Esophagus muscularis mucosa (tissue), 4 donors: ENCODE results near the gene KATNAL2. TPM values are rescaled to one million over a fixed set of nuclear protein-coding genes. Genes with fewer than 3 reads are reported as not detected.

Source experiments
- DNase-seq: peaks from one replicate; pipeline ENCODE4 v3.0.0-alpha.2; 2017; ENCODE audit errors: extremely low spot score
- H3K27ac ChIP-seq, 4 donors: fragments of 200-600 bp; sonication (generic); replicated peaks in 1 of 4; 1 replicate in 3 of 4; 2 replicates in 1 of 4; pipeline ENCODE4 v1.5.1; 2016 to 2019; ENCODE audit warnings: mild to moderate bottlenecking in 1 of 4
- H3K27me3 ChIP-seq, 4 donors: fragments of 200-600 bp; sonication (generic); one replicate each; pipeline versions ENCODE4 v1.5.1 to v1.6.0; 2016 to 2019
- H3K36me3 ChIP-seq, 4 donors: fragments of 200-600 bp; sonication (generic); one replicate each; pipeline ENCODE4 v1.5.1; 2016 to 2019
- H3K4me1 ChIP-seq, 4 donors: fragments of 200-600 bp; sonication (generic); one replicate each; pipeline ENCODE4 v1.5.1; 2016 to 2019
- H3K4me3 ChIP-seq, 4 donors: fragments of 200-600 bp; sonication (generic); 1 replicate in 2 of 4; 2 replicates in 2 of 4; pipeline ENCODE4 v1.5.1; 2016 to 2019; ENCODE audit warnings: mild to moderate bottlenecking in 4 of 4, moderate library complexity in 1 of 4
- H3K9me3 ChIP-seq, 4 donors: fragments of 200-600 bp; sonication (generic); 1 replicate in 3 of 4; 2 replicates in 1 of 4; pipeline ENCODE4 v1.5.1; 2016 to 2019
- CTCF ChIP-seq, 3 experiments: fragments of 200-600 bp in 2 of 3; fragments of 450-650 bp in 1 of 3; sonication (generic) in 2 of 3; IDR thresholded peaks; one replicate each; pipeline ENCODE4 v1.5.1; 2017 to 2019; ENCODE audit warnings: antibody characterized with exemption in 3 of 3, mild to moderate bottlenecking in 2 of 3, moderate library complexity in 1 of 3
- EP300 ChIP-seq: sonication (generic); formaldehyde crosslinking; IDR thresholded peaks from one replicate; pipeline ENCODE4 v1.6.1; 2017; ENCODE audit warnings: antibody characterized with exemption
- POLR2A ChIP-seq: fragments of 450-650 bp; IDR thresholded peaks from one replicate; pipeline ENCODE4 v1.6.1; 2017; ENCODE audit warnings: antibody characterized with exemption, moderate library complexity, mild to moderate bottlenecking, low read depth
- POLR2AphosphoS5 ChIP-seq, 2 donors: sonication (generic); formaldehyde crosslinking; IDR thresholded peaks; one replicate each; pipeline ENCODE4 v1.6.1; 2017; ENCODE audit warnings: antibody characterized with exemption in 2 of 2
- WGBS: methylation state at CpG from one replicate; pipeline ENCODE4 v1.1.5; 2018; 5-methylcytosine and 5-hydroxymethylcytosine counted together
- intact Hi-C: fragments of 100-400 bp; cut with DNase I; formaldehyde crosslinking; loops from one replicate; pipeline ENCODE4 v1.15.1; 2023
- small RNA-seq, 3 donors: library from RNA; depleted of rRNA; stranded (forward); fragments of <200 nt; gene quantifications; one replicate each; pipeline ENCODE3, GENCODE V24; 2016
- total RNA-seq, 4 donors: library from RNA; depleted of rRNA; stranded (reverse); fragments of >200 nt; gene quantifications; one replicate each; pipeline versions ENCODE4 v1.1.0 to v1.2.1, GENCODE V29; 2016

Gene KATNAL2
- total RNA-seq, 4 donors from 2014 or later = 0.50 to 5.0 (median 4.3) TPM

GRCh38 chr18:47150824-47151366 lies 233.5 kb downstream of the KATNAL2 start:
- Histone ChIP-seq H3K4me3 (peak overlapping the region; percentile 63 to 75 (median 67)), H3K36me3 (peaks cover 0 to 22% (median 11%) of the 10 kb centered on the region in 4 donors), H3K27me3 (no peaks in the 10 kb centered on the region), H3K9me3 (no peaks in the 10 kb centered on the region), H3K27ac (peak overlapping the region; percentile 87 to 88 (median 88)), H3K4me1 (peaks cover 21 to 40% (median 30%) of the 10 kb centered on the region in 4 donors)
- intact Hi-C loops = no loop called here
- DNase-seq = peak; percentile 91
- TF ChIP-seq EP300 = no peak
- TF ChIP-seq CTCF (IDR thresholded peaks at IDR 0.05) = no peak
- no peak for TF ChIP-seq POLR2A
- no peak for TF ChIP-seq POLR2AphosphoS5 (IDR thresholded peaks at IDR 0.05)
- 8% methylated on average over 13 of the region's 13 CpGs for WGBS

- H3K4me3 ChIP-seq = peak overlapping the region; percentile 63 to 75 (median 67)
- H3K27ac ChIP-seq = peak overlapping the region in 3 of 4 donors; percentile 87 to 88 (median 87)
- TF ChIP-seq POLR2A = no peak
- no peak for TF ChIP-seq EP300
- TF ChIP-seq CTCF (IDR thresholded peaks at IDR 0.05) = no peak
- no peak for TF ChIP-seq POLR2AphosphoS5 (IDR thresholded peaks at IDR 0.05)
- H3K27me3 ChIP-seq = no peaks in the 10 kb centered on the region
- peaks cover 21 to 40% (median 30%) of the 10 kb centered on the region in 4 donors for H3K4me1 ChIP-seq
- DNase-seq = no peak
- intact Hi-C loops = no loop called here
- H3K36me3 ChIP-seq = peaks cover 0 to 22% (median 13%) of the 10 kb centered on the region in 4 donors
- no peaks in the 10 kb centered on the region for H3K9me3 ChIP-seq
These were observed 234.0 kb downstream of the KATNAL2 start for GRCh38 chr18:47151439-47151838.

Small RNA genes within 50 kb of the gene (small RNA-seq; reads per million reads assigned to genes)
- 0 reads per million in 3 donors for gene AC012254.4

Other genes with a start within 250 kb of the KATNAL2 start
- under 1 TPM in 2 of 4 donors, not detected in 2; 0.06 to 0.26 TPM for gene ST8SIA5, start 160.5 kb upstream of the KATNAL2 start, total RNA-seq
- gene PIAS2, start 95 bp upstream of the KATNAL2 start, total RNA-seq = 10 to 100 TPM; 18.1 to 26.9 (median 25.4) TPM
- not detected for gene ELOA2, start 118.0 kb downstream of the KATNAL2 start, total RNA-seq
- gene HDHD2, start 232.9 kb downstream of the KATNAL2 start, total RNA-seq = 10 to 100 TPM; 13.8 to 21.7 (median 19.0) TPM